Activated CD4-positive, CD25-positive, alpha-beta regulatory T cell (primary cell): Measurements from ENCODE around the gene TWIST1.

Experiments
- DNase-seq, 4 experiments: peaks; one replicate each; lab custom pipeline; 2025; lab: John Stamatoyannopoulos, UW

TWIST1 gene

GRCh38 chr7:19117091-19117869, at the start of gene TWIST1:
TSS of gene TWIST1 (minus strand) at chr7:19117636. CDS start at chr7:19117321, 315 bp downstream.
- DNase-seq, result no peak

GRCh38 chr7:19161671-19162070, 44.2 kb upstream of the TWIST1 start:
- DNase-seq, result no peak

GRCh38 chr7:19146699-19147098, 29.3 kb upstream of the TWIST1 start:
- no peak for DNase-seq

GRCh38 chr7:19145434-19146115, 28.1 kb upstream of the TWIST1 start:
- DNase-seq, result no peak

GRCh38 chr7:19144661-19145433, 27.4 kb upstream of the TWIST1 start, which contains the start of gene FERD3L:
TSS of gene FERD3L (minus strand) at chr7:19145421. CDS start at chr7:19145362, 59 bp downstream.
- no peak for DNase-seq

- no peak for DNase-seq
Measured at GRCh38 chr7:19143881-19144574, 26.6 kb upstream of the TWIST1 start.

- no peak for DNase-seq
Measured at GRCh38 chr7:19139706-19140327, 22.4 kb upstream of the TWIST1 start.

- DNase-seq, result no peak
Measured at GRCh38 chr7:19133886-19134285, 16.4 kb upstream of the TWIST1 start.

GRCh38 chr7:19133390-19133789, 16.0 kb upstream of the TWIST1 start:
- no peak for DNase-seq

- DNase-seq, result no peak
Measured at GRCh38 chr7:19128856-19129255, 11.4 kb upstream of the TWIST1 start.

- DNase-seq, result no peak
Measured at GRCh38 chr7:19121977-19122588, 4.6 kb upstream of the TWIST1 start.

GRCh38 chr7:19119870-19120486, 2.5 kb upstream of the TWIST1 start:
- DNase-seq, result no peak

GRCh38 chr7:19119372-19119771, 1.9 kb upstream of the TWIST1 start:
- DNase-seq, result no peak

- DNase-seq, result no peak
Measured at GRCh38 chr7:19118636-19119371, 1.4 kb upstream of the TWIST1 start.

GRCh38 chr7:19117870-19118608, 603 bp upstream of the TWIST1 start:
- DNase-seq, result no peak

GRCh38 chr7:19116121-19117090, 1.0 kb downstream of the TWIST1 start:
- DNase-seq, result no peak

- DNase-seq, result no peak
Measured at GRCh38 chr7:19114551-19114855, 2.9 kb downstream of the TWIST1 start.

- DNase-seq, result no peak
Measured at GRCh38 chr7:19113855-19114550, 3.4 kb downstream of the TWIST1 start.
